HG03354 (cell line): ENCODE results near the gene ACP6.
"Not testable (repeated sequence)": the region's sequence is repeated elsewhere in the genome, so short reads cannot be mapped to it uniquely, and the experiment has no call there.

ENCODE experiments used
- ATAC-seq: cut with Tn5 transposase; IDR thresholded peaks from one replicate; pipeline ENCODE4 v1.9.1; 2021; ENCODE audit warnings: mild to moderate bottlenecking; ENCODE audit not compliant: unreplicated experiment, poor library complexity, severe bottlenecking

Gene ACP6

DNA sequence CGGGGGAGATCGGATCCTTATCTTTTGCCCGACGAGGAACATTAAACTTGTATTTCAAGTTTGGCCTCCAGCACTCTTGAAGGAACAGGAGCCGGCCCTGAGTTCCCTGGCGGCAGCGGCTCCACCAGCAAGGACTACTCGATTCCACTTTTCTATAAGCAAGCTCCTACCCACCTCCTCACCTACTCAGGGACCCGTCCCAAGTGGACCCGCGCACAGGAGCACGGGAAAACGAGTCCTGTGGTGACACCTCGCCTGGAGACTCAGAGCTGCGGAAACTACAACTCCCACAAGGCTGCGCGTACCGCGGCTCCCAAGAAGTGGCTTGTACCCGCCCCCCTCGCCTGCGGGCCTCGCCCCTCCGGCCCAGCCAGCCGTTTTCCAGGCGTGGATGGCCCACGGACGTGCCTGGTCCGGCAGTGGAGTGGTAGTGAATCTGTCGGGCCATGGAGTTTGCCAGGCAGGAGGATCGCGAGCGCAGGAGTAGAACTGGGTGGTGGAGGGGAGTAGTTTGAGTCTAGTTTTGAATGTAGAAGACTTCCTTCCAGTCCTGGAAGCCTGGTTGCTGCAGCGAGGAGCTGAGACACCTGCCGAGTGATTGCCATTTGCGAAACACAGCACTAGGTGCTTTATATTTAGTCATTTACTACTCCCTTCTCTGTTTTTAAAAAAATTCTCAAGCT, at the start of gene ACP6:
ACP6 (minus strand) TSS at position 206 of the 683 bp plus-strand sequence. CDS start 476 bp downstream, outside the sequence.
- peak; percentile 95 for ATAC-seq

DNA sequence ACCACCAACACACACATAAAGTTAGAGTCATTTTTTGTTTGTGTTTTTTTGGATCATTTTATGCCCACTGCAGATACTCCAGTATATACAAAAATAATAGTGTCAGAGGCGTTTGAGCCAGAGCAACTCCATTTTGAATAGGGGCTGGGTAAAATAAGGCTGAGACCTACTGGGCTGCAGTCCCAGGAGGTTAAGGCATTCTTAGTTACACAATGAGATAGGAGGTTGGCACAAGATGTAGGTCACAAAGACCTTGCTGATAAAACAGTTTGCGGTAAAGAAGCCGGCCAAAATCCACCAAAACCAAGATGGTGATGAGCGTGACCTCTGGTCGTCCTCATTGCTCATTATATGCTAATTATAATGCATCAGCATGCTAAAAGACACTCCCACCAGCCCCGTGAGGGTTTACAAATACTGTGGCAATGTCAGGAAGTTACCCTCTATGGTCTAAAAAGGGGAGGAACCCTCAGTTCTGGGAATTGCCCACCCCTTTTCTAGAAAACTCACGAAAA, 49.4 kb upstream of the ACP6 start:
- no peak for ATAC-seq

DNA sequence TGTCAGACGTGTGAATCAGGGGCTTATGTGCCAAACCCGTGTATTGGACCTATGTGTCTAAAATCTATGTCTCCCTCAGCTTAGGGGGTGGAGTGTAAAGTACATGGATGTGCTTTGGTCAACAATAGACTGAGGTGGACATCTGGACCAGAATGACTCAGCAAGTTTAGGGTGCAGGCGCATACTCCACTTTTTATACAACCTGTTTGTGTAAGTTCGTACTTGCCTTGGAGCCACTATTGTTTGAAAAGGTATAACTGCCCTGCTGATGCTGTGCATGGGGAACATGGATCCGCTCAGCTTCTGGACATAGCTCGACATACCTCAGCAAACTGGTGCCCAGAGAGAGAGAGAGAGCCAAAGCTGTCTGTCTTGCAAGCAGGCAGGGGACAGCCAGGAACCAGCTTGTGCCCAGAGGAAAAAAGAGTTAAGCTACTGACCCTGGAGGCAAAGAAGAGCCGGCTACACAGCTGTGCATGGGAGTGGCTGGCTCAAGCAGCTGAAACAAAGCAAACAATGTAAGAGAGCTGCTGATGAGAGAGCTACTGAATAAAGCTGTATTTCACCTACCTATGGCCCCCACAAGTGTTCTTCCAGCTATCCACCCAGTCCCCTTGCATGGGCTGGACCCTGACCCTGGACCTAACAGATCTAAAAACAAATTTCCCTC, 48.8 kb upstream of the ACP6 start:
- no peak for ATAC-seq

DNA sequence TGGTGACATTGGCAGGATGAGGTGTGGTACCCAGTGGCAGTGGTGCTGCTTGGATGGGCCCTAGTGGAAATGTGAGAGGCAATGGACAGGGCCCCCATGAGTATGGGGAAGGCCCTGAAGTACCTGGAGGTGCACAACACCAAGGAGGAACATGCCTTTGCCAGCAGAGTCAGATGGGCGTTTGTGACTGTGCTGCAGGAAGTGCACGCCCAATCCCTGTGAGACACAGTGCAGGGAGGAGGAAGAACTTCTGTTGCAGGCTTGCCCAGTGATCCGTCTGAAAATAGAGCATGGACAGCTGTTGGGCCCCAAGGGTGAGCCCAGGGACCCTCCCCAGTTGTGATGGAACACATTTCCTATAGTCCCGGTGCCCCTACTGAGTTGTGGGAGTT, 47.4 kb upstream of the ACP6 start:
- no peak for ATAC-seq

DNA sequence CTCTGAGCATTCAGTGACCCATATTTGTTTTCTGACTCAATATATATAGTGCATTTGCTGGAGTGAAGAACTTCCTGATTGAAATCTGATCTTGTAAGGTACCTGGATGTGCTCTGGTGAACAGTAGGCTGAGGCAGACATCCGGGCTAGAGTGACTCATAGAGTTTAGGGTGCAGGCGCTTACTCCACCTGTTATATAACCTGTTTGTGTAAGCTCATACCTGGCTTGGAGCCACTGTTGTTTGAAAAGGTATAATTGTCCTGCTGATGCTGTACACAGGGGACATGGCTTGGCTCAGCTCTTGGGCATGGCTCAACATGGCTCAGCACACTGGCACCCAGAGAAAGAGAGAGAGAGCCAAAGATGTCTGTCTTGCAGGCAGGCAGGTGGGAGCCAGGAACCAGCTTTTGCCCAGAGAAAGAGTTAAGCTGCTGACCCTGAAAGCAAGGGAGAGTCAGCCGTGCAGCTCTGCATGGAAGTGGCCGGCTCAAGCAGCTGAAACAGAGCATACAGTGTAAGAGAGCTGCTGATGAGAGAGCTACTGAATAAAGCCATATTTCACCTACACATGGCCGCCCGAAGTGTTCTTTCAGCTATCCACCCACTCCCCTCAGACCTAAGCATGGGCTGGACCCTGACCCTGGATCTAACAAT, 46.9 kb upstream of the ACP6 start:
- no peak for ATAC-seq

DNA sequence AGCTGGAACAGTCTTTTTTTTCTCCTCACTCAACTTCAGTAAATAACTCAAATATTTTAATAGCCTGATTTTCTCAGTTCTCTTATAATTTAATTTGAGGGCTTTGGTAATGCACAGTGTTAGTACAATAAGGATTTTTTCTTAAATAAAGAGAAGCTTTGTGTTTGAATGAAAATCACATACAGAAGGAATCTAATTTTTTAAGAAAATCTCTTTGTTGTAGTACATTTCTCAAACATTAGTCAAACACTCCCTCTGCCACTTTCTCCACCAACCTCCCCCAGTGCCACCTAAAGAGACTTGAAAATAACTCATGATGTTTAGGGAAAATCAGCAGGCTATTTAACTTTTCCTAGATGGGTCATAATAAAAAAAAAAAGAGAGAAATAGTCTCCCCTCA, 42.3 kb upstream of the ACP6 start:
- ATAC-seq: no peak

DNA sequence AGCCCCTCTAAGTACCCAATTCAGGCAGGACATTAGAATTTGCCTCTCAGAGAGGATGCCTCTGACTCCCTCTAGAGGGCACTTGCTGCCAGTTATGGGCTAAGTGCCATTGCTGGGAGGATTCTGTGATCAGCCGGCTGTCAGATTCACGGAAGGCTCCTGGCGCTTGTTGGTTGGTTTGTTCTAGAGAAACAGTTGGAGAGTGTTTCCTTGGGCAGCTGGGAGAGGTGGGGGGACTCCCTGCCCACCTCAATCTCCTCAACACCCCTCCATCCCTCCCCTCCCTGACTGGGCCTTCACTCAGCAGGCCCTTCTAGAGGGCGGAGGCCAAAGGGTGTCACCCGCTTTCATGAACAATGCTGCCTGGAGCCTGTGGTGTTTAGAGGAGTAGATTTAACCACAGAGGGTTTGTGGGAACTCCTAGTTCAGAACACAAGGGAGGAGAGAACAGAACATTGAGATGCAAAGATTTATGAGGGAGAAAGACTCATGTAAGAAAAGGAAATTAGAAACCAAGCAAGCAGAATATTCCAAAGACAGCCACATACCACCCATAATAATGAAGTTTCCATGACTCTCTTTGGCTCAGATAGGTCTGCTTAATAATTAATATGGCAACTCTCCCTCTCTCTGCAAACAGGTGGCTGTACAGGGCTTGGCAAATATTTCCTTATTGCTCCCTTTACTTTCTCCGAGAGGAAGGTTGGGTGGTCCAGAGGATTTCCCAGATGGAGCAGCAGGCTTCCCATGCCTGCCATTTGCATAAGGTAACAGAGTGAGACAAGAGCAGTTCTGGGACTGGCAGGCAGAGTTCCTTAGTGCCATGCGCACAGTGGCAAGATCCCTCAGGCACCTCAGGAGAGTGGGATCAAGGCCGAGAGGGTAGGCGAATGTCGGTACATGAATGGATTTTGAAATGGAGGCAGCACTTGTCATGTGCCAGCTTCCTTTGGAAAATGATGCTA, 30.0 kb upstream of the ACP6 start:
- ATAC-seq: peak; percentile 62

DNA sequence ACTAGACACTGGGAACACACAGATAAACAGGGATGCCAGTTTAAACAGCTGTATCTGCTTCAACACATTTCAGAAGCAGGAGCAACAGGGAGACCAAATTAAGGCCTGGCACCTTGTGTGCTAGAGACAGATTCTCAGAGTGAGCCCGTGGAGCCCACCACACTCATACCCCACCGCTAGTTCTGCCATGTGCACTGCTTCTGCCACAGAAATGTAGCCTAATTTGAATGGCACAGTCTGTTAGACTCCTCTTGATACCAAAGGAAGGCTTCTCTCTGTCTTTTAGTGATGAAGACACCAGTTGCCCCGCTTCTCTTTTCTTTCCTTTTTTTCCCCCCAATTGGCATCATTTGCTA, 29.3 kb upstream of the ACP6 start:
- no peak for ATAC-seq

DNA sequence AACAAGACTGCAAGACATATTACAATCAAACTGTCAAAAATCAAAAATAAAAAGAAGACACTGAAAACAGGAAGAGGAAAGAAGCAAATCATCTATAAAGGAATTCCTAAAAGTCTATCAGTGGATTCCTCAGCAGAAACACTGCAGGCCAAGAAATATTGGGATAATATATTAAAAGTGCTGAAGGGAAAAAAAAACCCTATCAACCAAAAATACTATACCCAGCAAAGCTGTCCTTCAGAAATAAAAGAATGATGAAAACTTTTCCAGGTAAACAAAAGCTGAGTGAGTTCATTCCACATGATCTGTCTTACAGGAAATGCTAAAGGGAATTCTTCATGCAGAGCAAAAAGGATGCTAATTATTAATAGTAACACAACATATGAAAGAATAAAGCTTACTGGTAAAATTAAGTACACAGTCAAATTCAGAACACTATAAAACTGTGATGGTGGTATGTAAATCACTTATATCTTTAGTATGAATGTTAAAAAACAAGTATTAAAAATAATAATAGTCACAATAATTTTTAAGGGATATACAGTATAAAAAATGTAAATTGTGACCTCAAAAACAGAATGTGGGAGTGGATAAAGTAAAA, 12.9 kb upstream of the ACP6 start:
- no peak for ATAC-seq

DNA sequence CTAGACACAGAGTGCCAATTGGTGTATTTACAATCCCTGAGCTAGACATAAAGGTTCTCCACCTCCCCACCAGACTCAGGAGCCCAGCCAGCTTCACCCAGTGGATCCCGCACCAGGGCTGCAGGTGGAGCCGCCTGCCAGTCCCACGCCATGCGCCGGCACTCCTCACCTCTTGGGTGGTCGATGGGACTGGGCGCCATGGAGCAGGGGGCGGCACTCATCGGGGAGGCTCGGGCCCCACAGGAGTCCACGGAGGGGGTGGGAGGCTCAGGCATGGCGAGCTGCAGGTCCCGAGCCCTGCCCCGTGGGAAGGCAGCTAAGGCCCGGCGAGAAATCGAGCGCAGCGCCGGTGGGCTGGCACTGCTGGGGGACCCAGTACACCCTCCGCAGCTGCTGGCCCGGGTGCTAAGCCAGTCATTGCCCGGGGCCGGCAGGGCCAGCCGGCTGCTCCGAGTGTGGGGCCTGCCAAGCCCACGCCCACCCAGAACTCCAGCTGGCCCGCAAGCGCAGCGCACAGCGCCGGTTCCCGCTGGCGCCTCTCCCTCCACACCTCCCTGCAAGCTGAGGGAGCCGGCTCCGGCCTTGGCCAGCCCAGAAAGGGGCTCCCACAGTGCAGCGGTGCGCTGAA, 10.4 kb upstream of the ACP6 start:
- ATAC-seq: not testable (repeated sequence)

DNA sequence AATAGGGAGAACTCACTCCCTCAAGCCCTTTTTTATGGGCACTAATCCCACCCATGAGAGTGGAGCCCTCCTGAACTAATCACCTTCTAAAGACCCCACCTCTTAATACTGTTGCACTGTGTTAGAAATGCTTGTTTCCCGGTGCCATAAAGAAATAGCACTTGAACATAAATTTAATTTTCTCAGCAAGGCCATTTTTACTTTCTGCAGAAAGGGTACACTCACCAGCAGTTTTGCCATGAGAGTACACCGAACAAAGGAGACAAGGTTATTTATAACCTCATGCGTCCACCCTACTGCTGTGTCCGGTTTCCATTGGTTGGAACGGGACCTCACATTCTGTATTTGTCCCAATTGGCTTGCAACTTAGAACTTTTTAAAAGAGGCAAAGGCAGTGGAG, 7.4 kb upstream of the ACP6 start:
- not testable (repeated sequence) for ATAC-seq

DNA sequence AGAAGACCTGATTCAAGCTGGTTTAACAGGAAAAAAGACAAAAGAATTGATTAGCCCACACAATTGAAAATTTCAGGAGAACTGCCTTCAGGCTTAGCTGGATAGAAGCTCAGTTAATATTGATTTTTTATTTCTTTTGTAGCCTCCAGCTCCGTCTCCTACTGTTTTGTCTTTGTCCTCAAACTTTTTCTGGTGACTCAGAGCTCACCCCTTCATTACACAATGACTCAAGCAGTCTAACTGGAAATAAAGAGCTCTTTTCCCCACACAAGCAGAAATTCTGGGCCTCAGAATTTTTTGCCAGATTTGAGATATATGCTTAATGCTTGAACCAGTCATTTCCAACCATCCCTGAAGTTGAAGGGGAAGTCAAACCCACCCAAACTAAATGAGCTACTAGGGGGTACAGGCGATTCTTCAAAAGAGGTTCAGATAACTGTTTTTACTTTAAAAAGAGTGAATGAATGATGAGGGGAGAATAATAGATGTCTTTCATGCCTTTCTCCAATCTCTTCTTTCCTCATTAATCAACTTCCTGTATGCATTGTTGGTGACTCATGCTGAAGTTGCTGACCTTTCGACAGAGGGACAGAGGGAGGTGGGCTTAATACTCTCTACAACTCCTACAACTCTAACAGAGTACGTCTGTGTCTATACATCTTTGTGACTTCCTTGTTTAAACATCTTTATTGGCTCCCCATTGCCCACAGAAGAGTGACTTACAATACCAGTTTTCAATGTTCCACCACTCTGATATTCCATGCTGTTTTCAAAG, 6.2 kb upstream of the ACP6 start:
- no peak for ATAC-seq

DNA sequence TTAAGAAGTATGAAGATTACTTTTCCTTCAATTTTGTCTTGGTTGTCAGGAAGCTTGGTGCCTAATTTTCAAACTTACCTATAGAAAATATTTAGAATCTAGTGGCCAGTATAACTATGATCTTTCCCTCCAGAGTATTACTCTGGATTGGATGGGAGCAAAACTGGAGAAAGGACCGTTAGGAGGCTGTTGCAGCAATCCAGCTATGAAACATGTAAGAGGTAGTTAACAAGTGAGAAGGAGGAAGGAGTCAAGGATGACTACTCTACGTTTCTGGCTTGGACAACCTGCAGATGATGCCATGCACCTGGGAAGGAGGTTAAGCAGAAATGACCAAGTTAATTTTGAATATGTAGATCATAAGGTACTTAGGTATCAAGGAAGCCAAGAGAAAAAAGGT, 3.5 kb upstream of the ACP6 start:
- ATAC-seq: no peak

DNA sequence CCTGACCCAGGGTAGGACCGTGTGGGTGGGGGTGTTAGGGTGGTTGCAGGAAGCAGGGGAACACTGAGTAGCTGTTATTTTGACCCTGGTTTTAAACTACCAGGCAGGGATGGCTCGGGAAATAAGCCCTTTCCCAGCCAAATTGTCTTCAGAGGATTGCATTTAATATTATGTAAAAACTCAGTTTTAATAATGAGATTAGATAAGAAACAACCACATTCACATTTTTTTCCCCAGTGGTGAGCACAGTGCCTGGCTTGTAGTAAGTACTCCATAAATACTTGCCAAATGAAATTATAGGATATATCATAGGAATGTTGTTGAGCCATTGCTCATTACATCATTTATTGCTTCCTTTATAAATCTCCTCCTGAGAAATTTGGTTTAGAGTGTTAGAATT, 3.1 kb upstream of the ACP6 start:
- ATAC-seq: no peak

DNA sequence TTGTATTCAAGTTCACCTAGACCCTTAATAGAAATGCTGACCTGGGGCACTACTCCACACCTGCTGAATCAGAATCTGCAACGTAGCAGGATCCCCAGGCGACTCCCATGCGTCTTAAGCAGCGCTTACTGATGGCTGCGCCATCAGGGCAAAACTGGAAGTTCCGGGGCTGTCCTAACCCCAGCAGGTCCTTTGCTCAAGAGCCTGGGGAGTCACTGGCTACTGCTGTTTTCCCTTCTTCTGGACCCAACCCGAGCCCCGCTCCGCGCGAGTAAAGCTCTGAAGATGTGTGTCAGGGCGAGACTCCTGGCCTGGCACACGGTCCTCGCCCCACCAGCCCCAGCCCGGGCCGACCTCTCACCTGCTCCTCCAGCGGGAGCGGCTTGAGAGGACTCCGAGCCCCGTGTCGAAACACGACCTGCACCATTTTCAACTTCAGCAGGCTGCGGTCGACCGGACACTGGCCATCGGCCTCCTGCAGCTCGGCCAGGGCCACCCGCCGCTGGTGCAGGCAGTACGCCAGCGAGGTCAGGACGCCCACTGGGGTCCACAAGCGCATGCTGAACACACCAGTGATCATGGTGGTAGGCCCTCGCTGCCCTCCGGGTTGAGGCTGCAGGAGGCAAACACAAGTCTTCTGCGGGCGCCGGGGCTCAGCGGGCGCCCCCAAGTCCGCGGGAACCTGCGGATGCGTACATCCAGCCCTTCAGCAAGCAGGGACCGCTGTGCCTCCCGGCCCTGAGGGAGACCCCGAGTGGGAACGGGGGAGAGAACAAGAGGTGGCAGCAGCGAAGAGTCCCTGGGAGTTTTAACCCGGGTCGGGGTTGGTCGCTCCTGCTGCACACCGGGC, 630 bp downstream of the ACP6 start:
- peak; percentile 38 for ATAC-seq

DNA sequence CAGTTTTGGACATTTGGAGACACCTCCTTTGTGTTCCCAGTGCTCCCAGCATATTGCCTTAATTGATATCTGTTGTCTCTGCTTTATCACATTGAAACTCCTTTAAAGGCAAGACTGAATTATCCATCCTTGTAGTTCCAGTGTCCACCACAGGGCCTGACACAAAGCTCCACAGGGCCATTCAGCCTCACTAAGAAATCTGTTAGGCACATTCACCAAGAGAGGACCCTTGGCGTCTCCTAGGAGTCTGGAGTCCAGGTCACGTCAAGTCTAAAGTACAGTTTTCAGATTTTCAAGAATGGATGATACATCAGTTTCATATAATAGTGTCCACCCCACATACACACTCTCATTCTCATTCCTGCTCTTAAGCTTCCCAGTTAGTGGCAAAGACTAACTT, 4.8 kb downstream of the ACP6 start:
- no peak for ATAC-seq

DNA sequence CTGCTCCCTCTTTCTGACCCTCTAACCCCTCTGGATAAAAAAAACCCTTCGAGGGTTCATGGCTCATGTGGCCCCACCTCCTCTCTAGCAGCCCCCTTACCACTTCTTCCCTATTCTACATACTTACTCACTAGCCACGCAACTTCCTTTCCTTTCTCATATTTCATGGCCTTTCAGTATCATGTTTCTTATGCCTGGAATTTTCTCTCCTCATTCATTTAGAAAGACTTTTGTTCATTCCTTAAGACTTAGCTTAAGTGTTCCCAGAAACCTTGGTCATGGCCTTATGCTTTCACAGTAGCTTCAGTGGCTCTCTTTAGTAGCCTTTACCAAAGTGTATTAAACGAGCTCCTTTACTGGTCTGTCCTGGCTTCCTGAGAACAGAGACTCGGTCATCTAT, 6.1 kb downstream of the ACP6 start:
- no peak for ATAC-seq

DNA sequence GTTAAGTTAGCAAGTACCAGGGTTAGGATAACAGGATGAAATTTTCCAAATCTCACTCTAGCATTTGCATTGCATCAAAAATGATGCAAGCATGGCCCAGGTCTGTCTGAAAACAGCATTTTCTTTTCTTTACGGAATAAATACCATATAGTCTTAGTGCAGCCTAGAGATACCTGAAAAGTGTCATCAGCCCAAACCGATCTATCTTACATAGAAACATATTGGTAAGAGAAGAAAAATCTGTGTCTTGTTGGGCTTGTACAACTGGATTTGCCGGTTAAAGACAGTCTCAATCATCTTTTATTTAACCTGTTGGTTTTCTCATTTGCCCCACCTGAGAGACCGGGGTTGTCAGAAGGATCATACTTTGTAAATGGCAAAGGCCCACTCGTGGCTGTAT, 15.8 kb downstream of the ACP6 start:
- ATAC-seq: no peak
